HCT116 (cell line): ENCODE data around the gene MYBPH. TPM values are rescaled to one million over a fixed set of nuclear protein-coding genes. Genes with fewer than 3 reads are reported as not detected.

ENCODE experiments used
- ATAC-seq: fragments of 200-7000 bp; cut with Tn5 transposase; 2 replicates; pipeline ENCODE4 v1.9.1; 2020; ENCODE audit warnings: mild to moderate bottlenecking, moderate library complexity
- BruUV-seq: library from RNA; stranded (reverse); fragments of 400-500 nt; replicated peaks from 2 replicates; lab custom pipeline; 2021; lab: Mats Ljungman, UMichigan
- CTCF ChIA-PET: fragments of 300-600 bp; sonication (Branson Sonifier 250); formaldehyde crosslinking; loops from one replicate; lab custom pipeline; 2021; ENCODE audit warnings: antibody characterized with exemption; lab: Charles Lee
- POLR2A ChIA-PET: fragments of 300-600, 350-600 bp; sonication (Branson Sonifier 250); formaldehyde crosslinking; loops from one replicate; lab custom pipeline; 2021; ENCODE audit warnings: antibody characterized with exemption; lab: Charles Lee
- RAD21 ChIA-PET, 2 experiments: fragments of 300-600 bp; sonication (Branson Sonifier 250); formaldehyde crosslinking; loops; one replicate each; lab custom pipeline; 2023; ENCODE audit warnings: low total read pairs in 2 of 2; ENCODE audit not compliant: uncharacterized antibody in 2 of 2, unreplicated experiment in 2 of 2, low non-redundant PET in 1 of 2; lab: Charles Lee
- DNase-seq: peaks from one replicate; pipeline ENCODE4 v3.0.0-alpha.2; 2010; ENCODE audit warnings: low read depth, low spot score
- H2AFZ ChIP-seq: fragments of 200-600 bp; shearing (Covaris generic), sonication (generic); 2 replicates; pipeline ENCODE4 v1.6.1; 2017; ENCODE audit warnings: low read depth, mixed run types, mixed read lengths, antibody characterized with exemption, low read length; ENCODE audit not compliant: poor library complexity, severe bottlenecking
- H3K27ac ChIP-seq: 2 replicates; pipeline ENCODE4 v1.5.1; 2012; ENCODE audit warnings: low read depth, low read length
- H3K27me3 ChIP-seq: fragments of 200-600 bp; sonication (generic); 2 replicates; pipeline ENCODE4 v1.6.1; 2016; ENCODE audit warnings: mixed run types, low read length, mixed read lengths; ENCODE audit not compliant: insufficient read depth
- H3K36me3 ChIP-seq, 2 experiments: fragments of 200-500 bp in 1 of 2; fragments of 200-600 bp in 1 of 2; sonication (Bioruptor generic) in 1 of 2; sonication (generic) in 1 of 2; 2 replicates each; pipeline versions ENCODE4 v1.5.1 to v1.6.1; 2014 to 2016; ENCODE audit warnings: low read length in 2 of 2, inconsistent platforms in 1 of 2, mixed read lengths in 1 of 2, mixed run types in 1 of 2; ENCODE audit not compliant: insufficient read depth in 2 of 2, control insufficient read depth in 1 of 2
- H3K4me1 ChIP-seq, 2 experiments: fragments of 200-600 bp in 1 of 2; sonication (generic) in 1 of 2; 2 replicates each; pipeline versions ENCODE4 v1.5.1 to v1.6.1; 2012 to 2017; ENCODE audit warnings: low read length in 2 of 2, inconsistent platforms in 1 of 2, mild to moderate bottlenecking in 1 of 2, mixed read lengths in 1 of 2, mixed run types in 1 of 2, moderate library complexity in 1 of 2; ENCODE audit not compliant: insufficient read depth in 2 of 2, control insufficient read depth in 1 of 2
- H3K4me2 ChIP-seq: fragments of 200-600 bp; sonication (generic); 2 replicates; pipeline ENCODE4 v1.6.1; 2017; ENCODE audit warnings: mixed run types, low read length, mixed read lengths
- H3K4me3 ChIP-seq, 2 experiments: fragments of 200-600 bp in 1 of 2; sonication (generic) in 1 of 2; replicated peaks in 1 of 2; 2 replicates each; pipeline ENCODE4 v1.5.1; 2011 to 2016; ENCODE audit warnings: low read length in 2 of 2, control low read depth in 1 of 2, low read depth in 1 of 2, mild to moderate bottlenecking in 1 of 2, mixed read lengths in 1 of 2, mixed run types in 1 of 2
- H3K79me2 ChIP-seq: fragments of 200-600 bp; sonication (generic); 2 replicates; pipeline ENCODE4 v1.6.1; 2017; ENCODE audit warnings: mild to moderate bottlenecking, mixed run types, low read length, moderate library complexity, mixed read lengths; ENCODE audit not compliant: insufficient read depth
- H3K9ac ChIP-seq: fragments of 200-600 bp; sonication (generic); 2 replicates; pipeline ENCODE4 v1.6.1; 2016; ENCODE audit warnings: low read length, mixed read lengths
- H3K9me2 ChIP-seq: fragments of 200-600 bp; sonication (generic), shearing (Covaris generic); 2 replicates; pipeline ENCODE4 v1.6.1; 2017; ENCODE audit warnings: mixed run types, mild to moderate bottlenecking, moderate library complexity; ENCODE audit not compliant: insufficient read depth
- H3K9me3 ChIP-seq, 2 experiments: fragments of 200-500 bp in 1 of 2; fragments of 200-600 bp in 1 of 2; sonication (Bioruptor generic) in 1 of 2; sonication (generic) in 1 of 2; 2 replicates each; pipeline ENCODE4 v1.6.1; 2014 to 2017; ENCODE audit warnings: low read length in 2 of 2, mixed read lengths in 2 of 2, inconsistent platforms in 1 of 2, low read depth in 1 of 2, mild to moderate bottlenecking in 1 of 2, mixed run types in 1 of 2, moderate library complexity in 1 of 2; ENCODE audit not compliant: control insufficient read depth in 1 of 2, insufficient read depth in 1 of 2
- H4K20me1 ChIP-seq: fragments of 200-600 bp; sonication (generic), shearing (Covaris generic); 2 replicates; pipeline ENCODE4 v1.6.1; 2017; ENCODE audit warnings: mixed run types, mild to moderate bottlenecking, moderate library complexity; ENCODE audit not compliant: insufficient read depth
- ATF3 ChIP-seq: IDR thresholded peaks from 2 replicates; pipeline ENCODE4 v1.6.1; 2012
- CBX3 ChIP-seq: IDR thresholded peaks from 2 replicates; pipeline ENCODE4 v1.6.1; 2012; ENCODE audit warnings: low read depth
- CEBPB ChIP-seq: IDR thresholded peaks from 2 replicates; pipeline ENCODE4 v1.6.1; 2012; ENCODE audit warnings: low read depth
- EZH2 ChIP-seq: fragments of 200-600 bp; sonication (generic); IDR thresholded peaks from 2 replicates; pipeline ENCODE4 v1.6.1; 2017; ENCODE audit warnings: antibody characterized with exemption, mixed run types
- EZH2phosphoT487 ChIP-seq: fragments of 200-600 bp; IDR thresholded peaks from 2 replicates; pipeline ENCODE4 v1.6.1; 2018; ENCODE audit warnings: antibody characterized with exemption, borderline replicate concordance
- FOSL1 ChIP-seq: IDR thresholded peaks from 2 replicates; pipeline ENCODE4 v1.6.1; 2012; ENCODE audit warnings: low read depth
- JUND ChIP-seq: IDR thresholded peaks from 2 replicates; pipeline ENCODE4 v1.6.1; 2012
- MAX ChIP-seq: IDR thresholded peaks from 2 replicates; pipeline ENCODE4 v1.6.1; 2012
- POLR2A ChIP-seq: IDR thresholded peaks from 2 replicates; pipeline ENCODE4 v1.7.0; 2011; ENCODE audit warnings: borderline replicate concordance; ENCODE audit not compliant: insufficient read depth, insufficient read length; ENCODE audit errors: extremely low read depth
- POLR2AphosphoS5 ChIP-seq: IDR thresholded peaks from 2 replicates; pipeline ENCODE4 v1.6.1; 2011; ENCODE audit warnings: mild to moderate bottlenecking, low read depth, low read length, moderate library complexity
- REST ChIP-seq: IDR thresholded peaks from 2 replicates; pipeline ENCODE4 v1.6.1; 2012; ENCODE audit warnings: low read depth
- SIN3A ChIP-seq: IDR thresholded peaks from 2 replicates; pipeline ENCODE4 v1.6.1; 2012; ENCODE audit warnings: low read depth
- SRF ChIP-seq: IDR thresholded peaks from 2 replicates; pipeline ENCODE4 v1.6.1; 2012; ENCODE audit warnings: low read depth
- TCF7L2 ChIP-seq: IDR thresholded peaks from 2 replicates; pipeline ENCODE4 v1.7.0; 2011; ENCODE audit warnings: borderline replicate concordance, inconsistent platforms; ENCODE audit not compliant: insufficient read depth, insufficient read length; ENCODE audit errors: extremely low read depth
- YY1 ChIP-seq: IDR thresholded peaks from 2 replicates; pipeline ENCODE4 v1.6.1; 2011; ENCODE audit warnings: low read length, low read depth, moderate library complexity, mild to moderate bottlenecking; ENCODE audit not compliant: insufficient replicate concordance; ENCODE audit errors: extremely low read depth
- ZFX ChIP-seq: fragments of 450-650 bp; IDR thresholded peaks from 2 replicates; pipeline ENCODE4 v1.6.1; 2017
- ZNF274 ChIP-seq: fragments of 200-500 bp; sonication (Bioruptor generic); IDR thresholded peaks from 2 replicates; pipeline ENCODE4 v1.6.1; 2014; ENCODE audit warnings: mild to moderate bottlenecking, low read depth, low read length, inconsistent platforms
- intact Hi-C: fragments of 100-400 bp; cut with micrococcal nuclease; formaldehyde crosslinking; loops from 2 replicates; pipeline ENCODE4 v1.10.0; 2022
- total RNA-seq: library from RNA; stranded (reverse); gene quantifications from one replicate; pipeline ENCODE4 v1.2.1, GENCODE V29; 2021; ENCODE audit not compliant: unreplicated experiment

MYBPH gene
- total RNA-seq, 1 experiment from 2014 or later, result 0.22 TPM

- Histone ChIP-seq H2AFZ (no peak overlapping the region), H3K4me1 (peaks cover 3 to 29% of the 10 kb centered on the region in 2 experiments; a peak in 3 of 4 replicates), H3K9ac (no peak overlapping the region), H3K9me2 (no peaks in the 10 kb centered on the region), H4K20me1 (no peaks in the 10 kb centered on the region), H3K27ac (no peak overlapping the region), H3K4me2 (no peak overlapping the region), H3K36me3 (no peaks in the 10 kb centered on the region), H3K4me3 (no peak overlapping the region)
- no peak for DNase-seq
- intact Hi-C loops, result no loop called here
- ChIA-PET POLR2A (no interaction called here), RAD21 (no interaction called here)
- TF ChIP-seq ZNF274 (no peak), ZFX (no peak), FOSL1 (no peak), JUND (no peak), EZH2phosphoT487 (no peak), ATF3 (no peak), EZH2 (no peak), SRF (no peak), CBX3 (no peak)
- TF ChIP-seq, all 23 proteins: peak for 0
- BruUV-seq, result no TSS peak
- CTCF ChIA-PET, result no interaction called here
- Histone ChIP-seq H3K9me3 (no peaks in the 10 kb centered on the region), H3K27me3 (no peaks in the 10 kb centered on the region), H3K79me2 (no peaks in the 10 kb centered on the region)
- no peak for ATAC-seq
Measured at GRCh38 chr1:203150511-203151297, 24.9 kb downstream of the MYBPH start.

GRCh38 chr1:203149188-203149840, 26.3 kb downstream of the MYBPH start:
- Histone ChIP-seq H3K4me2 (no peak overlapping the region), H3K36me3 (no peaks in the 10 kb centered on the region), H3K9me2 (no peaks in the 10 kb centered on the region), H2AFZ (no peak overlapping the region), H3K4me1 (peaks cover 3 to 33% of the 10 kb centered on the region in 2 experiments; a peak in 3 of 4 replicates), H3K79me2 (no peaks in the 10 kb centered on the region), H3K9ac (no peak overlapping the region), H4K20me1 (no peaks in the 10 kb centered on the region), H3K4me3 (no peak overlapping the region), H3K27me3 (no peaks in the 10 kb centered on the region), H3K27ac (no peak overlapping the region), H3K9me3 (no peaks in the 10 kb centered on the region)
- ChIA-PET CTCF (interaction anchor here (1.0 to 2.9 kb wide), 3 partner anchors 13 to 22 kb away, joined by 3 to 20 read pairs (median 12); partner anchors contain the start of gene ADORA1), RAD21 (no interaction called here), POLR2A (no interaction called here)
- DNase-seq (no peak), ATAC-seq (no peak)
- intact Hi-C loops, result no loop called here
- no TSS peak for BruUV-seq
- TF ChIP-seq CEBPB, result no peak
- TF ChIP-seq FOSL1, result no peak
- no peak for TF ChIP-seq YY1
- no peak for TF ChIP-seq MAX
- TF ChIP-seq POLR2AphosphoS5, result no peak
- no peak for TF ChIP-seq POLR2A
- no peak for TF ChIP-seq ZNF274
- TF ChIP-seq EZH2, result no peak
- no peak for TF ChIP-seq ZFX
- no peak for TF ChIP-seq SIN3A
- no peak for TF ChIP-seq REST
- no peak for TF ChIP-seq TCF7L2
